ENCODE data around the gene SLC6A2.
A peak's percentile ranks its signal among the peaks of the same experiment; 100 is the strongest.

The SLC6A2 gene

GRCh38 chr16:55678161-55678821 lies 22.5 kb downstream of the SLC6A2 start:
- DNase-seq: no peak

DNA sequence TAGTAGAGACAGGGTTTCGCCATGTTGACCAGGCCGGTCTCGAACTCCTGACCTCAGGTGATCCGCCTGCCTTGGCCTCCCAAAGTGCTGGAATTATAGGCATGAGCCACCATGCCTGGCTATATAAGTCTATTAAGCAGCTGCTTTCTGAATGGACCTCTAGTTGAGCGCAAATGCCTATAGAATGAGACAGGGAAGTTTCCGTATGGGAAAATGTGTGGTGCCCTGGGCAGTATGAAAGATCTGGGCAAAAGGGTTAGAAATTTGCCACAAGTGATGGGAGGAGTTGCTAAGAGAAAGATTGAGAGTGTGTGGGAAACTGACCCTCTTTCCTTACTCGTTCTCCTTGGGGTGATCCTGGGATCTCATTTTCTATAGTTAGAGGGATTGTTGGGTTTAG lies 26.3 kb downstream of the SLC6A2 start:
- no peak for DNase-seq

DNA sequence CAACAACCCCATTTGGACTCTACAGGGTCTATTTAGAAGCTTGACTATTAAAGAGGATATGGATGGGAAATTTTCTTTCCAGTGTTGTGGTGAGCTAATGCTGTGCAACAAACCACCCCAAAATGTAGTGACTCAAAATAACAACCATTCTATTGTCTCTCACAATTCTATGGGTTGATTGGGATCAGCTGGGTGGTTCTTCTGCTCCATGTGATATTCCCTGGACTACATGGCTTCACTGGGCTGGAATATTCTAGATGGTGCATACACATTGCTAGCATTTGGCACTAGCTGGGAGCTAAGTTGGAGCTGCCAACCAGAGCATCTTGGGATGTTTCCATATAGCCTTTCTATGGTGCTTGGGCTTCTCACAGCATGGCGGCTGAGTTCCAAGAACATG lies 30.2 kb downstream of the SLC6A2 start:
- no peak for DNase-seq

- DNase-seq: no peak
These were observed 30.9 kb downstream of the SLC6A2 start for GRCh38 chr16:55686671-55687070.

GRCh38 chr16:55687802-55688201 lies 32.0 kb downstream of the SLC6A2 start:
- no peak for DNase-seq

DNA sequence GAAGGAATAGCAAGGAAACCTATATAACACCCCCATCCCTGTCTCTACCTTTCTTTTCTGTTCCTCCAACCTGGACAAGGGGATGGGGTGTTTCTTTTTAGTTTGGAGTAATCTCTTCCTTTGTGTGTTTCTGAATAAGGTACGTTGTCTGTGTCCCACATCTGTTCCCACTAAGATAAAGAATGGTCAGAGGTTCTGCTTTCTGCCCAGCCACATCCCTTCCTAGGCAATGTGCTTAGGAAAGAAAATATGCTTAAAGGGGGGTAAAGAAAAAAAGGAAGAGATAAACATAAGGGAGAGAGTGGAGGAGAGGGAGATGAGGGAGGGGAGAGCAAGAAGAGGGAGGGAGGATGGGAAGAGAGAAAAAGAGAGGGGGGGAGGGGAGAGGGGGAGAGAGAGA lies 35.1 kb downstream of the SLC6A2 start:
- no peak for DNase-seq

DNA sequence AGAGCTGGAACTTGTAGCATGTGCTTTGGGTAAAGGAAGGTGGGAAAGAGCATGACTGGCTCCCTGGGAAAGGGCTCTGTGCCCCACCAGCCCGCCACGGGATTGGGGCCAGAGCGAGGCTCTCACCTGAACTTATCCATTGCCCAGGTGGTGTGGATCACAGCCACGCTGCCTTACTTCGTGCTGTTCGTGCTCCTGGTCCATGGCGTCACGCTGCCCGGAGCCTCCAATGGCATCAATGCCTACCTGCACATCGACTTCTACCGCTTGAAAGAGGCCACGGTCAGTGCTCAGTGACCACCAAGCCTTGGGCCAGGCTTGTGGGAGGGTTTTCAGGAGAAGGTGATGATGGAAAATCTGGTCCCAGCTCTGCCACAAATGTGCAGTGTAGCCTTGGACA lies 36.0 kb downstream of the SLC6A2 start:
- DNase-seq: no peak

GRCh38 chr16:55695595-55695994 lies 39.8 kb downstream of the SLC6A2 start:
- DNase-seq: no peak

DNA sequence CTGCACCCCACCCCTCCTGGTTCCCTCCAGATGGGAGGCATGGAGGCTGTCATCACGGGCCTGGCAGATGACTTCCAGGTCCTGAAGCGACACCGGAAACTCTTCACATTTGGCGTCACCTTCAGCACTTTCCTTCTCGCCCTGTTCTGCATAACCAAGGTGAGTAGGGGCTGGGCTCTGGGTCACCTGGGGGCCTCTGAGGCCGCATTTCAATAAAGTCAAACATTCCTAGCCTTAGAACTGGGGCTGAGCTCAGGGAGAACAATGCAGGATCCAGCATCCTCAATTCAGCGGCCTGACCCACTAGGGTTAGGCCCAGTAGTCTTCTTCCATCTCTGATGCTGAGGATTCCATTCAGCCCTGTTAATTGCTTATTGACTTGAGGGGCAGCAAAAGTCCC lies 42.1 kb downstream of the SLC6A2 start:
- no peak for DNase-seq

GRCh38 chr16:55698331-55698730 lies 42.5 kb downstream of the SLC6A2 start:
- DNase-seq: no peak

DNA sequence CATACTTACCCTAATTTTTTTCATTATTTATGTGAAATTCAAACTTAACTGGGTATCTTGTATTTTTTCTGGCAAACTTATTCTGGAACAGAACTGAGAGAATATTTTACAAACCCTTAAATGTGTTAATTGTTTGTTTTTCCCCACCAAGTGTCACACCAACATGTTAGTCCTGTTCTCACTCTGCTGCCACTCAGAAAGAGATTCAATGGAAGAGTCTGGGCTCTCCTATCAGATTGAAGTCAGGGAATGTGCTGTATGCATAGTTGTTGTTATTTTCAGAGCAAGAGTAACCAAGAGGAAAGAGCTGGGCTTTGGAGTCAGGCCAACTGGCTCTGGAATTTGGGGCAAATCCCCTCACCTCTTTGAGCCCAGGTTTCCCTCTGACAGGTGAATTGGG lies 43.2 kb downstream of the SLC6A2 start:
- no peak for DNase-seq

GRCh38 chr16:55699616-55700015 lies 43.8 kb downstream of the SLC6A2 start:
- DNase-seq: no peak

- DNase-seq: no peak
These were observed 44.3 kb downstream of the SLC6A2 start for GRCh38 chr16:55700067-55700466.

GRCh38 chr16:55700961-55701360 lies 45.2 kb downstream of the SLC6A2 start:
- no peak for DNase-seq

GRCh38 chr16:55701442-55702319 lies 45.9 kb downstream of the SLC6A2 start:
- DNase-seq: peak; percentile 67

DNA sequence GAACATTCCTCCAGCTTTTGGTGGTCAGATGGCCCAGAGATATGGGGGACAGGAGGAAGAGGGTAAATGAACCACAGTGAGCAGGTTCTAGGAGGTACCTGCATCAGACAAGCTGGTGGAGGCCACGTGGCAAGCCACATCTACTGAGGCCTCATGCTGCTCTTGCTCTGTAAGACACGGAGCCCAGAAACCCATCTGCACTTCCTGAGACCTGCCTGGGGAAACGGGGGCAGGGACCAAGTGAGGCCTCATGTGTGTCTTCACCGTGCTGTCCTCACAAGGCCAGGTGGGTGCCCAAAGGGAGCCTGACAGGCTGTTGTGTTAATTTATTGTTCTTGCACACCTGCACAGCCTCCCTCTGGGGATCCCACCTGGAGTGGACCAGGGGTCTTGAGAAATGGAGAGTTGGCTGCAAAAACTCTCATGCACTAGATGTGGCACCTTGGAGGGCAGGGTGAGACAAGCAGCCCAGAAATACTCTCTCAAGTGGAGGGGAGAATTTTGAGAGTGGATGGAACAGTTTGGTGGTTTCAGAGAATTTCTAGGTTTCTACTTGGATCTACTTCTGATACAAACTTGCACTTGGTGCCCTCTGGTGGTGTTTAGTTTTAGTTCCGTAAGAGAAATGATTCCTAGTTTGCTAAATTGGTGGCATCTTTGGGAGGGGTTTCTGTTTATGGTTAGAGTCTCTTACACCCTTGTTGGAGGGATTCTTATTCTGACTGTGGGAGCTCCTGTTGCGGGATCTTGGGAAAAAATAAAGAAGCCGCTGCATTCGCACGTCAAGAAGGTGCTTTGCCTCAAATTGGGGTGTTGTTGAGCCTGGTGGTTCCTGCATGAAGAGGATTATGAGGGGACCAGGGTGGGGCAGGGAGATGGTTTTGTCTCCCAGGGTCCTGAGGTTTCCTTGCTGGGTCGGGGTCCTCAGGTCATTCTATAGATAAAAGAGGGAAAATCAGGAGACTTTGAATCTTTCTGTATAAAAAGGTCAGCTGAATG lies 47.5 kb downstream of the SLC6A2 start:
- no peak for DNase-seq

DNA sequence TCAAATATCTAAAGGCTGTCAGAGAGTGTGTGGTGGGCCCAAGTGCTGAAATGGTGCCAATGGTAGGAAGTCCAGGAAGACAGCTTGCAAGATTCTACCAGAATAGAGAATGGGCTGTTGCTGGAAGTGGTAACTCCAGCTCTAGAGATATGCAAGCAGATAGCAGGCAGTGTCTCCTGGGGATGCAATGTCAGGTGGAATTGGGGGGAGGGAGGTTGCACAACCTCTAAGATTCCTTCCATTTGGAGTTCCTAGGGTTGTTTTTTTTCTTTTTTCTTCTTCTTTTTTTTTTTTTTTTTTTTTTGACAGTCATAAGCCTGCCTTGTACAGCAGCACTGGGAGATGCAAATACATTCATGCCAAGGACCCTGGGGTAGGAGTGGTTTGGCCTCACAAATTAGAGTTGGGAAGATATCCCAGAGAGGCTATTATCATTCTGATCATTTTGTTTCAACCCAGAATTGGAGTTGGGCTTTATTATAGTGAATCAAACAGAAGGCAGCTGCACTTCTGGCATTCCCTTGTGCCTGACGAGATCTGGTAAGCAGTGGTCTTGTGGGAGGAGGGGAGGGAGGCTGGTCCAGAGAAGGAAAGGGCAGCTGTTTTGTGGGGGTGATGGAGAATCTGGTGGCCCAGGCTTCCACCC lies 51.1 kb downstream of the SLC6A2 start:
- no peak for DNase-seq

DNA sequence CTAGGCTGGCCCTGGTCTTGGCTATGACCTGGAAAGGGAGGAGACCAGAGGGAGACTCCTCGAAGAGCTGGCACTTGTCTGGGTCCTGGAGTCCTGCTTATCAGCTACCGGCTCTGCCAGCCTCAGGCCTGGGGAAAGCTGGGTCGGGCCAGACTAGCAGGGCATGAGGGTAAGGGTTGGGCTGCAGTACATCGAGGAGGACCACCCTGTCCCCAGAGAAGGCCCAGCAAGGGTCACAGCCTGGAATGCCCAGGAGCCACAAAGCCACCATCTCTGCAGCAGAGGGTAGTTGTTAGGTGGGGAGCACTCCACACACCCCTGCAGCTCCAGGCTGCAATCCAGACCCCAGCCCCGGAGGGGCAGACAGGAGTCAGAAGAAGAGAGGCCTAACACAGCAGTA lies 54.0 kb downstream of the SLC6A2 start:
- DNase-seq: no peak

- no peak for DNase-seq
These were observed 54.7 kb downstream of the SLC6A2 start for GRCh38 chr16:55710466-55710865.

DNA sequence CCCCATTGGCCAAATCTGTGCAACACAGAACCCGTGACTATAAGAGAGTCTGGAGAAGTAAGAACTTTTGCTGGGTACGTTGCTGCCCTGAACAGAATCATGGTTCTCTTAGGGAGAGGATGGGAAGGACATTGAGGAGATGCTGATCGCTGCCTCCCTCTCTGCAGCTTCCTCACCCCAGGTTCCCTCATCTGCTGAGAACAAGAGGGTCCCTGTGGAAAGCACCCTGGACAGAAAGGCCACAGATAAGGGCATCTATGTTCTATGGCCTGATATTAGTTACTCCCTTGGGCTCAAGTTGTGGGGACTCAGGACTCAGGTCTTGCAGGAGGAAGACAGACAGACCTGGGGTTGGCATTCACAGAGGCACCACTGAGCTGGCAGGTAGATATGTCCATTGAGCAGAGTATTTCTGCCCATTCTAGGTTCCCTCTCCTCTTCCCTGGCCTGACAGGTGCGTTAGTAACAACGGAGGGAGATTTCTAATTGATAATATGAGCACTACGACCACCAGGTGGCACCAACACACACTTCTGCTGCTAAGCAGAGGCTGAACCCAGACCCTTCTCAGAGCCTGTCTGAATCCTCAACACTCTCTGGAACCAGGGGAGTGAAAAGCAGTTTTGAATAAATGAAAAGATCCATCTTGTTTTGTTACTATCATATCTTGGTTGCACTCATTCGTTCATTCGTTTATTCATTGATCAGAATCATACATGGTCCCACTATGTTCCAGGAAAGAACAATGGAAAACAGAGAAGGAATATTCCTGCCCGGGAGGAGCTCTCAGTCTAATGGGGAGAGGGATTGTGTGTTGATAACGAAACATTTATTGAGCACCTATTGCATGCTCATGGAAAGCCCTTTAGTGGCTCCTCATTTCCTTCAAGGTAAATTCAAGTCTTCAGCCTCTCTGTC lies 56.4 kb downstream of the SLC6A2 start:
- DNase-seq: peak; percentile 83

- no peak for DNase-seq
These were observed 57.3 kb downstream of the SLC6A2 start for GRCh38 chr16:55713103-55713502.

- DNase-seq: no peak
These were observed 61.5 kb downstream of the SLC6A2 start for GRCh38 chr16:55717326-55717725.

Measured in activated CD8-positive, alpha-beta memory T cell treated with anti-CD3 and anti-CD28 coated beads for 24 hours (primary cell).